A549 (cell line): Measurements from ENCODE around the gene CLSTN1. TPM values are rescaled to one million over a fixed set of nuclear protein-coding genes. Genes with fewer than 3 reads are reported as not detected.

Experiments used
- ATAC-seq, 2 experiments: fragments of 200-7000 bp in 1 of 2; fragments of >200 bp in 1 of 2; cut with Nextera tagmentation in 1 of 2; cut with Tn5 transposase in 1 of 2; 3 replicates each; pipeline versions ENCODE4 v1.8.0 to v1.9.1; 2018 to 2020; ENCODE audit warnings: mild to moderate bottlenecking in 1 of 2, moderate library complexity in 1 of 2
- CTCF ChIA-PET: fragments of 300-600 bp; sonication (Branson Sonifier 250); formaldehyde crosslinking; extraction: SDS; loops from one replicate; lab custom pipeline; 2021; ENCODE audit warnings: antibody characterized with exemption, inconsistent platforms; lab: Yijun Ruan, JAX
- POLR2A ChIA-PET: fragments of 350-600 bp; formaldehyde crosslinking; extraction: SDS; loops from one replicate; lab custom pipeline; 2021; ENCODE audit warnings: antibody characterized with exemption, inconsistent platforms; lab: Yijun Ruan, JAX
- DNase-seq, 2 experiments: peaks; one replicate each; pipeline versions ENCODE4 v3.0.0 to v3.0.0-alpha.2; 2011 to 2016; ENCODE audit warnings: low read depth in 1 of 2, low spot score in 1 of 2
- FAIRE-seq: peaks from 2 replicates; lab custom pipeline; 2011; peaks lifted over from hg19 to GRCh38; lab: Jason Lieb, UNC
- H3K27ac ChIP-seq, 2 experiments: fragments of >200 bp; sonication (Bioruptor Twin); formaldehyde crosslinking; 3 replicates each; pipeline ENCODE4 v1.5.1; 2016 to 2017
- H3K4me1 ChIP-seq: fragments of >200 bp; sonication (Bioruptor Twin); formaldehyde crosslinking; 3 replicates; pipeline ENCODE4 v1.6.1; 2016
- H3K4me2 ChIP-seq: fragments of >200 bp; sonication (Bioruptor Twin); formaldehyde crosslinking; 3 replicates; pipeline ENCODE4 v1.6.1; 2016
- H3K4me3 ChIP-seq: fragments of >200 bp; sonication (Bioruptor Twin); formaldehyde crosslinking; 3 replicates; pipeline ENCODE4 v1.5.1; 2016
- H3K9me3 ChIP-seq: fragments of >200 bp; sonication (Bioruptor Twin); formaldehyde crosslinking; 3 replicates; pipeline ENCODE4 v1.6.1; 2016
- BHLHE40 ChIP-seq: IDR thresholded peaks from 2 replicates; pipeline ENCODE4 v1.6.1; 2012; ENCODE audit warnings: low read depth, low read length, inconsistent platforms
- CBX2 ChIP-seq: fragments of 200-600 bp; sonication (generic); IDR thresholded peaks from 2 replicates; pipeline ENCODE4 v1.6.1; 2016; ENCODE audit warnings: low read depth, mild to moderate bottlenecking, borderline replicate concordance
- CBX8 ChIP-seq: fragments of 200-600 bp; sonication (generic); IDR thresholded peaks from 2 replicates; pipeline ENCODE4 v1.6.1; 2016
- CEBPB ChIP-seq, 2 experiments: fragments of >200 bp in 1 of 2; sonication (Bioruptor Twin) in 1 of 2; formaldehyde crosslinking in 1 of 2; IDR thresholded peaks; 2 replicates each; pipeline ENCODE4 v1.6.1; 2012 to 2016
- CHD4 ChIP-seq: fragments of 200-600 bp; sonication (generic); IDR thresholded peaks from 2 replicates; pipeline ENCODE4 v1.6.1; 2016; ENCODE audit warnings: antibody characterized with exemption, mild to moderate bottlenecking, borderline replicate concordance
- EP300 ChIP-seq, 2 experiments: fragments of >200 bp; sonication (Bioruptor Twin); formaldehyde crosslinking; IDR thresholded peaks; 2 replicates in 1 of 2; 3 replicates in 1 of 2; pipeline ENCODE4 v1.6.1; 2016 to 2017
- FOSL2 ChIP-seq, 2 experiments: fragments of 450-650 bp in 1 of 2; fragments of >200 bp in 1 of 2; sonication (Bioruptor Twin) in 1 of 2; formaldehyde crosslinking; IDR thresholded peaks; 2 replicates each; pipeline versions ENCODE4 v1.5.0 to v1.6.1; 2016 to 2020; ENCODE audit warnings: mild to moderate bottlenecking in 1 of 2, moderate library complexity in 1 of 2
- GATA3 ChIP-seq: IDR thresholded peaks from 2 replicates; pipeline ENCODE4 v1.6.1; 2012; ENCODE audit warnings: borderline replicate concordance
- HDAC2 ChIP-seq: fragments of 200-600 bp; sonication (generic); IDR thresholded peaks from 2 replicates; pipeline ENCODE4 v1.6.1; 2016
- HOXA7 ChIP-seq: fragments of 250-450 bp; sonication (Bioruptor Pico); IDR thresholded peaks from 2 replicates; pipeline ENCODE4 v1.5.0; 2020; ENCODE audit warnings: mild to moderate bottlenecking, moderate library complexity
- HOXB5 ChIP-seq: fragments of 250-450 bp; sonication (Bioruptor Pico); IDR thresholded peaks from 2 replicates; pipeline ENCODE4 v1.5.0; 2020; ENCODE audit warnings: mild to moderate bottlenecking, moderate library complexity
- JUN ChIP-seq, 2 experiments: fragments of >200 bp; sonication (Bioruptor Twin); formaldehyde crosslinking; IDR thresholded peaks; 2 replicates in 1 of 2; 3 replicates in 1 of 2; pipeline ENCODE4 v1.6.1; 2016 to 2017
- KDM1A ChIP-seq: fragments of 200-600 bp; sonication (generic); IDR thresholded peaks from 2 replicates; pipeline ENCODE4 v1.6.1; 2016; ENCODE audit warnings: low read depth, mild to moderate bottlenecking
- MAFK ChIP-seq: fragments of 450-650 bp; IDR thresholded peaks from 2 replicates; pipeline ENCODE4 v1.6.1; 2014; ENCODE audit not compliant: partially characterized antibody
- MAZ ChIP-seq: fragments of 150-350 bp; IDR thresholded peaks from 2 replicates; pipeline ENCODE4 v1.6.1; 2014; ENCODE audit warnings: antibody characterized with exemption, low read depth, low read length, borderline replicate concordance
- NPAS2 ChIP-seq: fragments of 250-450 bp; sonication (Bioruptor Pico); IDR thresholded peaks from 2 replicates; pipeline ENCODE4 v1.8.0; 2022; ENCODE audit warnings: mild to moderate bottlenecking, moderate library complexity, borderline replicate concordance
- RAD21 ChIP-seq, 2 experiments: fragments of >200 bp in 1 of 2; sonication (Bioruptor Twin) in 1 of 2; formaldehyde crosslinking in 1 of 2; IDR thresholded peaks in 1 of 2; conservative IDR thresholded peaks in 1 of 2; 2 replicates in 1 of 2; 3 replicates in 1 of 2; pipeline ENCODE4 v1.6.1; 2012 to 2018; ENCODE audit warnings: inconsistent platforms in 1 of 2
- RNF2 ChIP-seq: fragments of 200-600 bp; sonication (generic); IDR thresholded peaks from 2 replicates; pipeline ENCODE4 v1.6.1; 2016; ENCODE audit warnings: low read depth, mild to moderate bottlenecking, antibody characterized with exemption, moderate library complexity, borderline replicate concordance
- SMC3 ChIP-seq: fragments of >200 bp; sonication (Bioruptor Twin); formaldehyde crosslinking; IDR thresholded peaks from 3 replicates; pipeline ENCODE4 v1.6.1; 2018; ENCODE audit warnings: inconsistent platforms
- ZFP36 ChIP-seq: fragments of 450-650 bp; IDR thresholded peaks from 2 replicates; pipeline ENCODE4 v1.6.1; 2014; ENCODE audit warnings: borderline replicate concordance; ENCODE audit not compliant: partially characterized antibody
- ZNF302 ChIP-seq: fragments of 250-450 bp; sonication (Bioruptor Pico); IDR thresholded peaks from 2 replicates; pipeline ENCODE4 v1.9.0; 2021; ENCODE audit warnings: inconsistent platforms, mild to moderate bottlenecking, moderate library complexity
- WGBS: methylation state at CpG from one replicate; pipeline ENCODE4 v1.1.6; 2017; ENCODE audit errors: missing lambda C conversion rate; 5-methylcytosine and 5-hydroxymethylcytosine counted together
- polyA plus RNA-seq, 4 experiments: library from polyadenylated mRNA; depleted of rRNA in 3 of 4; stranded (reverse); fragments of >200 nt; fragmentation: RNase III in 1 of 4; extraction: RNeasy Plus Mini Kit Qiagen cat#74134 plus additional on column Dnase treatment in 1 of 4; gene quantifications; 2 replicates in 3 of 4; 3 replicates in 1 of 4; pipeline ENCODE4 v1.2.3, GENCODE V29; 2011 to 2017
- TF ChIP-seq, protein P1 (sequence below): fragments of >200 bp; sonication (Bioruptor Twin); formaldehyde crosslinking; IDR thresholded peaks from 3 replicates; pipeline ENCODE4 v1.6.1; 2016
- TF ChIP-seq, protein P2 (sequence below): IDR thresholded peaks from 2 replicates; pipeline ENCODE4 v1.6.1; 2012
- TF ChIP-seq, protein P3 (sequence below): IDR thresholded peaks from 2 replicates; pipeline ENCODE4 v1.6.1; 2012; ENCODE audit warnings: low read depth, borderline replicate concordance
- TF ChIP-seq, protein P4 (sequence below): fragments of 150-350 bp; IDR thresholded peaks from 2 replicates; pipeline ENCODE4 v1.6.1; 2014; ENCODE audit warnings: low read depth, mild to moderate bottlenecking, low read length

Gene CLSTN1
- polyA plus RNA-seq, 2 of the 4 experiments (the other 2 are of a cell fraction) = 27.3 to 56.1 TPM

DNA sequence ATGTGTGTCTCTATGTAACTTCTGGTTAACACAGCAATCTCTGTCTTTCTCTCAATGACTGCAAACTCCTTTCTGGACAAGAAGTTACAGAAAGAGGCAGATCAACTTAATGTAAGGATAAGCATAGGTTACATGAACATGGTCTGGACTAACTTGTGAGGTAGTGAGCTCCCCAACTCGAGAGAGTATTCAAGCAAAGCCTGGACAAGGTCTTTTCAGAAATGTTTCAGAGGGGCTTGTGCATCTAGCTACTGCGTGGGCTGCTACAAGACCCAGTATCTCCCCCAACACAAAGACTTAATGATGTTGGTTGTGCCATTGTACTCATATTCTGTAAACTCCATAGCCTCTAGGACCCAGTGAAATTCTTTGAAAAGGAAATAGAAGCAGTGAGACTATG, 23.5 kb upstream of the CLSTN1 start:
- Histone ChIP-seq H3K4me3 (no peak overlapping the region), H3K4me2 (no peak overlapping the region), H3K4me1 (0 out of 3 replicates have a peak, but pooled peaks cover 4% of the 10 kb centered on the region), H3K9me3 (no peaks in the 10 kb centered on the region), H3K27ac (no peak overlapping the region)
- no peak for ATAC-seq
- POLR2A ChIA-PET = interaction anchor here (0.5 to 0.7 kb wide), 2 partner anchors 142 to 583 kb away, joined by 4 to 5 read pairs; partner anchors contain the start of gene CENPS
- no peak for DNase-seq
- no peak for FAIRE-seq
- CTCF ChIA-PET = interaction anchor here (0.6 to 2.3 kb wide), 7 partner anchors 19 to 286 kb away, joined by 3 to 9 read pairs (median 5); no protein-coding TSS in a partner anchor
- TF ChIP-seq MAZ (no peak), NPAS2 (CRISPR knock-in tag) (no peak), CBX8 (no peak), KDM1A (no peak), BHLHE40 (no peak), HOXA7 (CRISPR knock-in tag) (no peak), RAD21 (conservative IDR thresholded peaks at IDR 0.05 in 1 of 2, IDR thresholded peaks at IDR 0.05 in 1 of 2) (no peak), ZNF302 (no peak), HOXB5 (no peak), GATA3 (no peak), FOSL2 (IDR thresholded peaks at IDR 0.05) (no peak), FOSL2 (CRISPR knock-in tag; IDR thresholded peaks at IDR 0.05) (no peak)
- TF ChIP-seq, protein P1, sequence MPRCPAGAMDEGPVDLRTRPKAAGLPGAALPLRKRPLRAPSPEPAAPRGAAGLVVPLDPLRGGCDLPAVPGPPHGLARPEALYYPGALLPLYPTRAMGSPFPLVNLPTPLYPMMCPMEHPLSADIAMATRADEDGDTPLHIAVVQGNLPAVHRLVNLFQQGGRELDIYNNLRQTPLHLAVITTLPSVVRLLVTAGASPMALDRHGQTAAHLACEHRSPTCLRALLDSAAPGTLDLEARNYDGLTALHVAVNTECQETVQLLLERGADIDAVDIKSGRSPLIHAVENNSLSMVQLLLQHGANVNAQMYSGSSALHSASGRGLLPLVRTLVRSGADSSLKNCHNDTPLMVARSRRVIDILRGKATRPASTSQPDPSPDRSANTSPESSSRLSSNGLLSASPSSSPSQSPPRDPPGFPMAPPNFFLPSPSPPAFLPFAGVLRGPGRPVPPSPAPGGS = no peak
- TF ChIP-seq, protein P2, sequence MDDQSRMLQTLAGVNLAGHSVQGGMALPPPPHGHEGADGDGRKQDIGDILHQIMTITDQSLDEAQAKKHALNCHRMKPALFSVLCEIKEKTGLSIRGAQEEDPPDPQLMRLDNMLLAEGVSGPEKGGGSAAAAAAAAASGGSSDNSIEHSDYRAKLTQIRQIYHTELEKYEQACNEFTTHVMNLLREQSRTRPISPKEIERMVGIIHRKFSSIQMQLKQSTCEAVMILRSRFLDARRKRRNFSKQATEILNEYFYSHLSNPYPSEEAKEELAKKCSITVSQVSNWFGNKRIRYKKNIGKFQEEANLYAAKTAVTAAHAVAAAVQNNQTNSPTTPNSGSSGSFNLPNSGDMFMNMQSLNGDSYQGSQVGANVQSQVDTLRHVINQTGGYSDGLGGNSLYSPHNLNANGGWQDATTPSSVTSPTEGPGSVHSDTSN = no peak
- WGBS = 37% methylated on average over 2 of the region's 2 CpGs

DNA sequence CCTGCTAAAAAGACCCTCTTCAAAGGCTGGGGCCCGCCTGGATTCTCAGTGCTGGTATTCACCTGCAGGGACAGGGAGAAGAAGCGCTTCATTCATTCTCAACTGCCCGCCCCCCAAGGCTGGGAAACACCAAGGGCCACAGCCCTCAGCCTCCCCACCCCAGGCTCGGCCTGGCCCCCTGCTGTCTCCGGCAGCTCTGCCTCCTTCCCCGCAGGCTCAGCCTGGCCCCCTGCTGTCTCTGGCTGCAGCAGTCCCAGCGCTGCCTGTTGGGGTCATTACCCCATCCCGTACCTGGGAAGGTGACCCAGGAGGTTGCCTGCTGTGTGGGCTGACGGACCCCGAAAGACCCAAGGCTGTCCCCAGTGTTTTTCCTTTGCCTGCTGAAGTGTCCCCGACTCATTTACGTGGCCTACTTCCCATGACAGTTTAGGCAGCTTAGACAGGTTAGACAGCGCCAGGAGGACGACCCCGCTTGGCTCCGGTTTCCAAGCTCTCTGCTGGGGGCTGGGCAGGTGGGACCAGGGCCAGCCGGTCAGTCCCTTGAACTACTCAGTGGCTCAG, 22.9 kb upstream of the CLSTN1 start:
- TF ChIP-seq GATA3 (no peak), MAFK (no peak), JUN (IDR thresholded peaks at IDR 0.05) (no peak), CEBPB (IDR thresholded peaks at IDR 0.05) (no peak), RNF2 (no peak), EP300 (IDR thresholded peaks at IDR 0.05) (no peak), HDAC2 (no peak), HOXB5 (no peak), CBX2 (no peak), ZFP36 (no peak), MAZ (no peak), SMC3 (no peak), NPAS2 (CRISPR knock-in tag) (no peak), CHD4 (no peak), KDM1A (no peak)
- TF ChIP-seq, protein P3, sequence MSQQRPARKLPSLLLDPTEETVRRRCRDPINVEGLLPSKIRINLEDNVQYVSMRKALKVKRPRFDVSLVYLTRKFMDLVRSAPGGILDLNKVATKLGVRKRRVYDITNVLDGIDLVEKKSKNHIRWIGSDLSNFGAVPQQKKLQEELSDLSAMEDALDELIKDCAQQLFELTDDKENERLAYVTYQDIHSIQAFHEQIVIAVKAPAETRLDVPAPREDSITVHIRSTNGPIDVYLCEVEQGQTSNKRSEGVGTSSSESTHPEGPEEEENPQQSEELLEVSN = no peak
- TF ChIP-seq, protein P4, sequence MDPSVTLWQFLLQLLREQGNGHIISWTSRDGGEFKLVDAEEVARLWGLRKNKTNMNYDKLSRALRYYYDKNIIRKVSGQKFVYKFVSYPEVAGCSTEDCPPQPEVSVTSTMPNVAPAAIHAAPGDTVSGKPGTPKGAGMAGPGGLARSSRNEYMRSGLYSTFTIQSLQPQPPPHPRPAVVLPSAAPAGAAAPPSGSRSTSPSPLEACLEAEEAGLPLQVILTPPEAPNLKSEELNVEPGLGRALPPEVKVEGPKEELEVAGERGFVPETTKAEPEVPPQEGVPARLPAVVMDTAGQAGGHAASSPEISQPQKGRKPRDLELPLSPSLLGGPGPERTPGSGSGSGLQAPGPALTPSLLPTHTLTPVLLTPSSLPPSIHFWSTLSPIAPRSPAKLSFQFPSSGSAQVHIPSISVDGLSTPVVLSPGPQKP = no peak
- POLR2A ChIA-PET = no interaction called here
- no peaks in the 10 kb centered on the region for H3K9me3 ChIP-seq
- CTCF ChIA-PET = interaction anchor here (1.1 to 2.3 kb wide), 5 partner anchors 18 to 220 kb away, joined by 3 to 9 read pairs (median 7); no protein-coding TSS in a partner anchor
- ATAC-seq (no peak), DNase-seq (no peak), FAIRE-seq (no peak)
- 83% methylated on average over 8 of the region's 17 CpGs for WGBS
- no peak overlapping the region for H3K4me3 ChIP-seq
- no peak overlapping the region for H3K4me2 ChIP-seq
- H3K4me1 ChIP-seq = 0 out of 3 replicates have a peak, but pooled peaks cover 4% of the 10 kb centered on the region
- H3K27ac ChIP-seq = no peak overlapping the region
